Ishikawa (cell line): ENCODE results near the gene CDCP2.

Source experiments
- EGR1 ChIP-seq: IDR thresholded peaks from 2 replicates; pipeline ENCODE4 v1.6.1; 2012
- NFIC ChIP-seq: IDR thresholded peaks from 2 replicates; pipeline ENCODE4 v1.6.1; 2012
- TF ChIP-seq, protein P1 (sequence below): IDR thresholded peaks from 2 replicates; pipeline ENCODE4 v1.6.1; 2012; ENCODE audit warnings: low read depth, mild to moderate bottlenecking

- TF ChIP-seq EGR1 (no peak), NFIC (no peak)
- TF ChIP-seq, protein P1, sequence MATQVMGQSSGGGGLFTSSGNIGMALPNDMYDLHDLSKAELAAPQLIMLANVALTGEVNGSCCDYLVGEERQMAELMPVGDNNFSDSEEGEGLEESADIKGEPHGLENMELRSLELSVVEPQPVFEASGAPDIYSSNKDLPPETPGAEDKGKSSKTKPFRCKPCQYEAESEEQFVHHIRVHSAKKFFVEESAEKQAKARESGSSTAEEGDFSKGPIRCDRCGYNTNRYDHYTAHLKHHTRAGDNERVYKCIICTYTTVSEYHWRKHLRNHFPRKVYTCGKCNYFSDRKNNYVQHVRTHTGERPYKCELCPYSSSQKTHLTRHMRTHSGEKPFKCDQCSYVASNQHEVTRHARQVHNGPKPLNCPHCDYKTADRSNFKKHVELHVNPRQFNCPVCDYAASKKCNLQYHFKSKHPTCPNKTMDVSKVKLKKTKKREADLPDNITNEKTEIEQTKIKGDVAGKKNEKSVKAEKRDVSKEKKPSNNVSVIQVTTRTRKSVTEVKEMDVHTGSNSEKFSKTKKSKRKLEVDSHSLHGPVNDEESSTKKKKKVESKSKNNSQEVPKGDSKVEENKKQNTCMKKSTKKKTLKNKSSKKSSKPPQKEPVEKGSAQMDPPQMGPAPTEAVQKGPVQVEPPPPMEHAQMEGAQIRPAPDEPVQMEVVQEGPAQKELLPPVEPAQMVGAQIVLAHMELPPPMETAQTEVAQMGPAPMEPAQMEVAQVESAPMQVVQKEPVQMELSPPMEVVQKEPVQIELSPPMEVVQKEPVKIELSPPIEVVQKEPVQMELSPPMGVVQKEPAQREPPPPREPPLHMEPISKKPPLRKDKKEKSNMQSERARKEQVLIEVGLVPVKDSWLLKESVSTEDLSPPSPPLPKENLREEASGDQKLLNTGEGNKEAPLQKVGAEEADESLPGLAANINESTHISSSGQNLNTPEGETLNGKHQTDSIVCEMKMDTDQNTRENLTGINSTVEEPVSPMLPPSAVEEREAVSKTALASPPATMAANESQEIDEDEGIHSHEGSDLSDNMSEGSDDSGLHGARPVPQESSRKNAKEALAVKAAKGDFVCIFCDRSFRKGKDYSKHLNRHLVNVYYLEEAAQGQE, result no peak
These were observed 32.6 kb downstream of the CDCP2 start for GRCh38 chr1:54120018-54120697.
